GM12892 (cell line): ENCODE measurements around the gene PTPRK.

Source experiments
- POLR2A ChIP-seq: IDR thresholded peaks from 2 replicates; pipeline ENCODE4 v1.6.1; 2011; ENCODE audit warnings: low read depth, low read length, control low read depth
- POLR2AphosphoS5 ChIP-seq: IDR thresholded peaks from 2 replicates; pipeline ENCODE4 v1.6.1; 2011; ENCODE audit warnings: low read depth, low read length, control low read depth
- TAF1 ChIP-seq: IDR thresholded peaks from 2 replicates; pipeline ENCODE4 v1.6.1; 2011; ENCODE audit warnings: low read depth, mild to moderate bottlenecking, control low read depth, low read length, borderline replicate concordance

DNA sequence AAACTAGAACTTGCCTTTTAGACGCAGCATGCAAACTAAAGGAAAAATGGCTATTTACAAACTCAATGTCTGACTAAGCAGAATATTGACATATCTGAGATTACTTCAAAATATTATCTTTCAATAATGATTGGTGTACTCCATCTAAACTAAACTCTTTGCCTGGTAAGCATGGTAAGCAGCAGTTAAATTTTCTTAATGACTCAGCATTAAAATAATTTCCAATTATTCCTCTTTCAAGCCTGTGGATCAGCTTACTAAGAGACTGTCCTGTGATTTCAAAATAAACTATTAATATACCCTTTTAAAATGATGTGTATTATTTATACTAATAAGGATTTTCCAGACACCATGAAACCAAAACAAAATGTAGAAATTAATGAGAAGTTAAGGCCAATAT, 392.7 kb downstream of the PTPRK start:
- TF ChIP-seq POLR2A, result no peak
- TF ChIP-seq TAF1, result no peak
- TF ChIP-seq POLR2AphosphoS5, result no peak
